ENCODE data around the gene CENPP. TPM values are rescaled to one million over a fixed set of nuclear protein-coding genes. Genes with fewer than 3 reads are reported as not detected.

Gene CENPP
- total RNA-seq, 4 donors from 2014 or later = 0.37 to 7.1 (median 3.2) TPM

- Histone ChIP-seq H3K36me3 (no peaks in the 10 kb centered on the region), H3K27ac (no peak overlapping the region), H3K9me3 (no peaks in the 10 kb centered on the region), H3K27me3 (no peaks in the 10 kb centered on the region), H3K4me3 (no peak overlapping the region), H3K4me1 (no peaks in the 10 kb centered on the region)
- in situ Hi-C loops (cut with MboI; ENCODE audit: low pct_ligation_motif_present in 1 of 4, low pct_unique_long_range_greater_than_20kb in 1 of 4, low sequenced_read_pairs in 3 of 4) = no loop called here
- intact Hi-C loops (cut with DNase I; ENCODE audit: low total_unique reads) = no loop called here
- TF ChIP-seq POLR2AphosphoS5 (IDR thresholded peaks at IDR 0.05) (no peak), EP300 (IDR thresholded peaks at IDR 0.05; ENCODE audit: low read depth) (no peak), POLR2A (IDR thresholded peaks at IDR 0.05) (no peak), CTCF (IDR thresholded peaks at IDR 0.05) (no peak)
- DNase-seq = no peak
- WGBS, 2 donors (ENCODE audit: low coverage in 1 of 2) = 94 to 100% methylated on average over 2 to 11 of the region's 11 CpGs
Measured at GRCh38 chr9:92656537-92656925, 330.8 kb downstream of the CENPP start.

GRCh38 chr9:92657296-92658094 lies 331.7 kb downstream of the CENPP start:
- no peaks in the 10 kb centered on the region for H3K9me3 ChIP-seq
- WGBS, 2 donors (ENCODE audit: low coverage in 1 of 2) = 67 to 94% methylated on average over 1 to 17 of the region's 17 CpGs
- intact Hi-C loops (cut with DNase I; ENCODE audit: low total_unique reads) (no loop called here), in situ Hi-C loops (cut with MboI; ENCODE audit: low pct_ligation_motif_present in 1 of 4, low pct_unique_long_range_greater_than_20kb in 1 of 4, low sequenced_read_pairs in 3 of 4) (no loop called here)
- TF ChIP-seq EP300 (IDR thresholded peaks at IDR 0.05; ENCODE audit: low read depth) (no peak), POLR2A (IDR thresholded peaks at IDR 0.05) (no peak), POLR2AphosphoS5 (IDR thresholded peaks at IDR 0.05) (no peak), CTCF (IDR thresholded peaks at IDR 0.05) (no peak)
- H3K27ac ChIP-seq = no peak overlapping the region
- DNase-seq = no peak
- no peak overlapping the region for H3K4me3 ChIP-seq
- no peaks in the 10 kb centered on the region for H3K27me3 ChIP-seq
- no peaks in the 10 kb centered on the region for H3K4me1 ChIP-seq
- no peaks in the 10 kb centered on the region for H3K36me3 ChIP-seq

DNA sequence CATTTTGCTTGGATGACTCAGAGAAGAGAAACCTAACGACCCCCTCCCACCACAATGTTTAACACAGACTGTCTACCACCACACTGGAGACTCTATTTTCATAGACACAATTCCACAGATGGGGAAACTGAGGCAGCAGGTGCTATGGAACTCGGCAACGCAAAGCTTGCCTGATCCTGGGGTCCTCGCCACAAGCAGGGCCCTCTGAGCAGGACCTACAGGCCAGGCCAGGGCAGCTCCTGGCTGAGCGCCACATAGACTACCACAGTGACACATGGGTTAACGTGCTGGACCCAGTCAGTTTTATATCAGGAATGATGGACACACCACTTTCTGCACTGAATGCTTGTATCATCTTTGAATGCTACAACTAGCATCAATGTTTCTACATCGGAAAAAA lies 332.4 kb downstream of the CENPP start:
- Histone ChIP-seq H3K27ac (no peak overlapping the region), H3K4me3 (no peak overlapping the region), H3K9me3 (no peaks in the 10 kb centered on the region), H3K27me3 (no peaks in the 10 kb centered on the region), H3K4me1 (no peaks in the 10 kb centered on the region), H3K36me3 (no peaks in the 10 kb centered on the region)
- intact Hi-C loops (cut with DNase I; ENCODE audit: low total_unique reads) (no loop called here), in situ Hi-C loops (cut with MboI; ENCODE audit: low pct_ligation_motif_present in 1 of 4, low pct_unique_long_range_greater_than_20kb in 1 of 4, low sequenced_read_pairs in 3 of 4) (no loop called here)
- TF ChIP-seq POLR2AphosphoS5 (IDR thresholded peaks at IDR 0.05) = no peak
- TF ChIP-seq EP300 (IDR thresholded peaks at IDR 0.05; ENCODE audit: low read depth) = no peak
- TF ChIP-seq POLR2A (IDR thresholded peaks at IDR 0.05) = no peak
- TF ChIP-seq CTCF (IDR thresholded peaks at IDR 0.05) = no peak
- WGBS, 2 donors (ENCODE audit: low coverage in 1 of 2) = 93 to 98% methylated on average over 3 to 7 of the region's 7 CpGs
- no peak for DNase-seq

DNA sequence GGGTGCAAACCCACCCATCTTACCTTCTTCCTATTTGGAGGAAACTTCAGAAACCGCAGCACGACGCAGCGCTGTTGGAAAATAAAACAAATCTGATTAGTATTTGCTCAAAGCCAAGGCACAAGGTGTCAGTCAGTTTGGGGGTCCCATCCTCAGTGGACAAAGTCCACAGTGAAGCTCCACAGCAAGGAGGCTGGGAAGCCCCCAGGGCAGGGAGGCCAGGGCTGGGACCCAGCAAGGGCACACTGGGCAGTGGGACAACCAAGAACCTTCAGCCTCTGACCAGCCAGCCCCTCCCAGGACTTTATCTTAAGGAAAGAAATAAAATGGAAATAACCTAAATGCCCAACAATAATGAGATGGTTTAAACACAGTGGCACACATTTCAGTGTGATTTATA lies 332.9 kb downstream of the CENPP start:
- H3K4me3 ChIP-seq = no peak overlapping the region
- no peak for DNase-seq
- in situ Hi-C loops (cut with MboI; ENCODE audit: low pct_ligation_motif_present in 1 of 4, low pct_unique_long_range_greater_than_20kb in 1 of 4, low sequenced_read_pairs in 3 of 4) (no loop called here), intact Hi-C loops (cut with DNase I; ENCODE audit: low total_unique reads) (no loop called here)
- no peaks in the 10 kb centered on the region for H3K36me3 ChIP-seq
- no peaks in the 10 kb centered on the region for H3K27me3 ChIP-seq
- WGBS, 2 donors (ENCODE audit: low coverage in 1 of 2) = 100% methylated on average over 4 of the region's 4 CpGs; no CpG with 5 or more reads in 1 of the 2 donors
- no peaks in the 10 kb centered on the region for H3K4me1 ChIP-seq
- H3K27ac ChIP-seq = no peak overlapping the region
- H3K9me3 ChIP-seq = no peaks in the 10 kb centered on the region
- no peak for TF ChIP-seq POLR2AphosphoS5 (IDR thresholded peaks at IDR 0.05)
- TF ChIP-seq CTCF (IDR thresholded peaks at IDR 0.05) = no peak
- TF ChIP-seq EP300 (IDR thresholded peaks at IDR 0.05; ENCODE audit: low read depth) = no peak
- no peak for TF ChIP-seq POLR2A (IDR thresholded peaks at IDR 0.05)

Measured in transverse colon (tissue), 4 donors.